Spinal cord (tissue), 10 donors: Measurements from ENCODE around the gene WNT9B. TPM values are rescaled to one million over a fixed set of nuclear protein-coding genes. Genes with fewer than 3 reads are reported as not detected.

Experiments used
- DNase-seq, 6 donors: peaks; one replicate each; pipeline versions ENCODE4 v3.0.0 to v3.0.0-alpha.2; 2013 to 2015; ENCODE audit warnings: low spot score in 6 of 6, low read depth in 4 of 6
- H3K27ac ChIP-seq: one replicate; pipeline ENCODE4 v1.5.1; 2013; ENCODE audit warnings: low read depth, low read length, control low read depth
- H3K27me3 ChIP-seq: one replicate; pipeline ENCODE4 v1.6.1; 2013; ENCODE audit warnings: low read length; ENCODE audit not compliant: control insufficient read depth, insufficient read depth
- H3K36me3 ChIP-seq: one replicate; pipeline ENCODE4 v1.6.1; 2013; ENCODE audit warnings: low read length; ENCODE audit not compliant: control insufficient read depth, insufficient read depth
- H3K4me1 ChIP-seq: one replicate; pipeline ENCODE4 v1.6.1; 2013; ENCODE audit warnings: low read length; ENCODE audit not compliant: control insufficient read depth, insufficient read depth
- H3K4me3 ChIP-seq: one replicate; pipeline ENCODE4 v1.5.1; 2013; ENCODE audit warnings: low read depth, low read length, control low read depth
- H3K9me3 ChIP-seq: one replicate; pipeline ENCODE4 v1.6.1; 2013; ENCODE audit warnings: low read length; ENCODE audit not compliant: control insufficient read depth, insufficient read depth
- whole genome bisulfite sequencing: methylation state at CpG from one replicate; pipeline ENCODE4 v1.1.5; 2013; ENCODE audit warnings: missing lambda C conversion rate; ENCODE audit not compliant: insufficient coverage; 5-methylcytosine and 5-hydroxymethylcytosine counted together
- polyA plus RNA-seq, 2 donors: library from polyadenylated mRNA; unstranded; fragments of 120-200 nt; gene quantifications; one replicate each; pipeline ENCODE4 v1.2.1, GENCODE V29; 2013; ENCODE audit not compliant: insufficient read length in 2 of 2
- small RNA-seq: library from RNA; depleted of rRNA; stranded (forward); fragments of <200 nt; gene quantifications from one replicate; pipeline ENCODE3, GENCODE V24; 2014; ENCODE audit warnings: low replicate concordance
- total RNA-seq, 2 donors: library from RNA; depleted of rRNA in 1 of 2; stranded (reverse); fragments of 120-200 nt in 1 of 2; fragments of >200 nt in 1 of 2; gene quantifications; one replicate each; pipeline versions ENCODE4 v1.2.3 to v1.2.4, GENCODE V29; 2013 to 2014
- donor health status: healthy.

The WNT9B gene
- total and polyA plus RNA-seq, 4 donors: 0.44 to 2.1 (median 0.96) TPM

DNA sequence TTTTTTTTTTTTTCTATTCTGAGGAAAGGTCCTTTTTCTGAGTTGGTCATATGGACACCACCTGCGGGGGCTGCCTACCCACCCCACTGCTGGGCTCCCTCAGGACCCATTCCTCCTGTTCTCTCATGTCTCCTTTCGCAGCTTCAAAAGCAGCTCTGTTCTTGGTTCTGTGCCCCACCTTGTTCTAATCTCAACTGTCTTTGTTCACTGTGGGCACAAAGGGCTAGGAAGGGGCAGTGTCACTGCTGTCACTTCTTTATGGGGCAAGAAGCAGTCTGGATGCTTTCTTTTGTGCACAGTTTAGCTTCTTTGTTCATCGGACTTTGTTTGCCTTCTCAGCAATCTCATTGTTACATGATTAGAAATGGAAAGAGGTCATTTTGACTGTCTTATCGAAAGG, 78.7 kb downstream of the WNT9B start:
- Histone ChIP-seq H3K4me1 (no peaks in the 10 kb centered on the region), H3K36me3 (peaks cover 30% of the 10 kb centered on the region), H3K4me3 (no peak overlapping the region), H3K27me3 (no peaks in the 10 kb centered on the region), H3K9me3 (no peaks in the 10 kb centered on the region), H3K27ac (no peak overlapping the region)
- 50% methylated on average over 1 of the region's 4 CpGs for WGBS
- DNase-seq: no peak

DNA sequence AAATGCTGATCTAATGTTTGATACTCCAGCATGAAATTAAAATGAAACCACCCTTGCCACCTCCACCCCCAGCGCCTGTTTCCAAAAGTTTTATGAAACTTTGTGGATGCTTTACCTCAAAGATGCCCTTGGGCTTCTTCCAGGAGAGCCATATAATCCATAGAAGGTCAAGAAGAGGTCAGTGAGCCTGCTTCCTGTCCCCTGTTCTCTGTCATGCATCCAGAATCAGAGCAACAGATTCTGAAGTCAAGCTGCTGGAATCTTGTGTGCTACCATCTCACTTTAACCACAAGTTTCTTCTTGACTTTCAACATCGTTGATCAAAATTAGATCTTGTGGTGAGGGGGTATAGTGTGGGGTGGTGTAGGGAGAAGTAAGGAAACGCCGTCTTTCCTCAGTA, 80.2 kb downstream of the WNT9B start:
- Histone ChIP-seq H3K27me3 (no peaks in the 10 kb centered on the region), H3K27ac (no peak overlapping the region), H3K36me3 (peaks cover 44% of the 10 kb centered on the region), H3K9me3 (no peaks in the 10 kb centered on the region), H3K4me1 (no peaks in the 10 kb centered on the region), H3K4me3 (no peak overlapping the region)
- WGBS: no CpG with 5 or more reads among the region's 4 CpGs
- DNase-seq: no peak

DNA sequence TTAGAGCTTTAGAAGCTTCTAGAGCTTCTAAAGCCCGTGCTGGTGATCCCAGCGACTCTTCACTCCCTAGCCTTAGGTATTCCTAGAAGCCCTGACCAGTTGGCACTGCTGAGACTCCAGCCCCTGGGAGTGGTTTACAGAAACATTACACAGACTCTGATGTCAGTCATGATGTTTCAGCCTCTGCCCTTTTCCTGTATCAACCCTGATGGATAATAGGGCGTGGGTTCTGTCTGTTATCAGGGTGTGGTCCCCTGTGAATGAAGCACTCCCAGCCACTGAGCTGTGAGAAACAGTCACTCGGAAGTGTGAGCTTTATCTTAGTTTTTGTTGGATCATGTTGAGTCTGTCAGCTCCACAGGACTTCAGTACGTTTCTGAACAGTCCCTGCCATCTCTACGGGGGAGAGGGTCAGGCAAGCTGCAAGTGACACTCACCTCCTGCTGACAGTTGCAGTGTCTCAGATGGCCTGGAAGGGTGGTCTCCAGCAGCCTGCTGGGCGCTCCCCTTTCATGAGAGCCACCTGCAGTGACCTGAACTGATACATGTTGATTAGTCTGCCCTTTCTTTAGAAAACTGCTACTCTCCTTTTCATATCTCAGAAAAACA, 84.4 kb downstream of the WNT9B start:
- no peaks in the 10 kb centered on the region for H3K27me3 ChIP-seq
- no peak overlapping the region for H3K27ac ChIP-seq
- 77% methylated on average over 5 of the region's 7 CpGs for WGBS
- H3K4me3 ChIP-seq: no peak overlapping the region
- peaks cover 67% of the 10 kb centered on the region for H3K36me3 ChIP-seq
- no peak for DNase-seq
- H3K9me3 ChIP-seq: no peaks in the 10 kb centered on the region
- H3K4me1 ChIP-seq: peaks cover 7% of the 10 kb centered on the region

Small RNA genes lying within 50 kb of the gene (small RNA-seq; reads per million reads assigned to genes)
- gene RNU6ATAC3P: 0.06 reads per million

Other genes starting within 250 kb of the WNT9B start
- gene WNT3, start 32.9 kb upstream of the WNT9B start, total RNA-seq: 1 to 10 TPM; 4.0 to 5.0 TPM
- gene WNT3, start 32.9 kb upstream of the WNT9B start, polyA plus RNA-seq: 10 to 100 TPM; 16.4 to 17.1 TPM
- gene GOSR2, start 71.6 kb downstream of the WNT9B start, total RNA-seq: 10 to 100 TPM; 42.1 to 43.6 TPM
- gene GOSR2, start 71.6 kb downstream of the WNT9B start, polyA plus RNA-seq: 10 to 100 TPM; 50.0 to 56.4 TPM
- gene RPRML, start 127.7 kb downstream of the WNT9B start, total RNA-seq: under 1 TPM; 0.40 to 0.55 TPM
- under 1 TPM; 0.48 to 0.71 TPM for gene RPRML, start 127.7 kb downstream of the WNT9B start, polyA plus RNA-seq